MV-4-11 (cell line): ENCODE measurements around the gene POLK.
"Not testable (repeated sequence)": the region's sequence is repeated elsewhere in the genome, so short reads cannot be mapped to it uniquely, and the experiment has no call there.

ENCODE experiments used
- DNase-seq: peaks from one replicate; lab custom pipeline; 2025; lab: John Stamatoyannopoulos, UW

Gene POLK

DNA sequence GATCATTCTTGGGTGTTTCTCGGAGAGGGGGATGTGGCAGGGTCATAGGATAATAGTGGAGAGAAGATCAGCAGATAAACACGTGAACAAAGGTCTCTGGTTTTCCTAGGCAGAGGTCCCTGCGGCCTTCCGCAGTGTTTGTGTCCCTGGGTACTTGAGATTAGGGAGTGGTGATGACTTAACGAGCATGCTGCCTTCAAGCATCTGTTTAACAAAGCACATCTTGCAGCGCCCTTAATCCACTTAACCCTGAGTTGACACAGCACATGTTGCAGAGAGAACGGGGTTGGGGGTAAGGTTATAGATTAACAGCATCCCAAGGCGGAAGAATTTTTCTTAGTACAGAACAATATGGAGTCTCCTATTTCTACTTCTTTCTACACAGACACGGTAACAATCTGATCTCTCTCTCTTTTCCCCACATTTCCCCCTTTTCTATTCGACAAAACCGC lies 99.2 kb downstream of the POLK start:
- DNase-seq = not testable (repeated sequence)

DNA sequence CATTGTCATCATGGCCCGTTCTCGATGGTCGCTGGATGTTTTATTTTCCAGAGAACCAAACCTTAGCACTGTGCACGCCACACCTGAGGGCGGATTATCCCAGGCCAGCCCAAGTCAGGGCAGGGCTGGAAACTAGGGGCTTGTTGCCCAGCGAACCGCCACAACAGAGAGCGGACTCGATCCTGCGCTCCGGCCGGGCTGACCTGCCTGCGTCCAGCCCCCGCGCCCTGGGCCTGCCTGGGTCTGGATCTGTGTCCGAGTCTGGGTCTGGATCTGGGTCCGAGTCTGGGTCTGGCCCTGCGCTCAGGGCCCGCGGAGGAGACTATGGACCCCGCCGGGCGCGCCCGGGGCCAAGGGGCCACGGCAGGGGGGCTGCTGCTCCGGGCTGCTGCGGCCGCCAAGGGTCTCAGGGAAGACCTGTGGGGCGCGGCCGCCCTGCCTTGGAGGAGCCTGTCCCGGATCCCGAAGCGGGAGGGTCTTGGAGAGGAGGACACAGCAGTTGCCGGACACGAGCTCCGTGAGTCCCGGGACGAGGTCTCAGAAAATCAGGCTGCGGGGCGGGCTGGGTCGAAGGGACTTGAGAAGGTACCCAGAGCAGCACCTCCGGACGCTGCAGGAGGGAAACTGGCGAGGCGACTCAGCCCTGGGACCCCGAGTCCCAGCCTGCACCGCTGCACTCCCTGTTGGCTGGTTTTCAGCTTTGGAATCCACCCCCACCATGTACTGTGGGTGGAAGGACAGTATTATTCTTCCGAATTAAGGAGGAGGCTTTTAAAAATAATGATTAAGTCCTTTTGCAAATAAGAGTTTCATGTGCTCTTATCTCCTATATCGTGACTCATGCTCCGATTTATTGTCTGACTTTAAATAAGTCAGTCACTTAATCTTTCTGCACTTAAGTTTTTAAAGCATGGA lies 99.9 kb downstream of the POLK start, which contains the start of gene ANKDD1B:
Gene ANKDD1B, plus strand, starts transcription at position 143 of the 915 bp plus-strand sequence. Its CDS starts 182 bp downstream, at position 325.
- no peak for DNase-seq

- DNase-seq = no peak
These were observed 100.5 kb downstream of the POLK start for GRCh38 chr5:75612226-75612569.

- DNase-seq = no peak
These were observed 101.2 kb downstream of the POLK start for GRCh38 chr5:75612901-75613300.

- no peak for DNase-seq
These were observed 102.5 kb downstream of the POLK start for GRCh38 chr5:75614176-75614575.

DNA sequence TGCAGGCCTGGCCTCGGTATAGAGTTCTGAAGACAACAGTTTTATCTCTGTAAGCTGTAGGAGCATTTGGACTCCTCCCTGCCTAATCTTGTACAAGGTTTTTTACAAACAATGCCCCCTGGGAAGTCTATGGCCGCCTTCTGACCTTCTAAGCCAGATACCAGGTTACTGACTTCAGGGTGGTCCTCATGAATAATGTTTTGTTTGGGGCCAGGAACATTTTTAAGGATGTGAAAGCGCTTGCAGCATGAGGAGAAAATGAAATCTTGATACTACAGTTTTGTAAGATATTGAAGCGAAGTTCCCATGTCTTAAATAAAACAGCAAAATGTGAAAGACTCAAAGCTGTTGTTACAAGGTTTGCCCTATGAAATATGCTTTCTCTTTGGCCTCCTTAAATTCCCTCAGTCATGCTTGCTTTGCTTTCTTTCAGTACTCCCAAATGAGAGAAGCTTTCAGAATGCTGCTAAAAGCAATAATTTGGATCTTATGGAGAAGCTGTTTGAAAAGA lies 104.7 kb downstream of the POLK start:
- DNase-seq = no peak

GRCh38 chr5:75616971-75617621 lies 105.4 kb downstream of the POLK start:
- no peak for DNase-seq

DNA sequence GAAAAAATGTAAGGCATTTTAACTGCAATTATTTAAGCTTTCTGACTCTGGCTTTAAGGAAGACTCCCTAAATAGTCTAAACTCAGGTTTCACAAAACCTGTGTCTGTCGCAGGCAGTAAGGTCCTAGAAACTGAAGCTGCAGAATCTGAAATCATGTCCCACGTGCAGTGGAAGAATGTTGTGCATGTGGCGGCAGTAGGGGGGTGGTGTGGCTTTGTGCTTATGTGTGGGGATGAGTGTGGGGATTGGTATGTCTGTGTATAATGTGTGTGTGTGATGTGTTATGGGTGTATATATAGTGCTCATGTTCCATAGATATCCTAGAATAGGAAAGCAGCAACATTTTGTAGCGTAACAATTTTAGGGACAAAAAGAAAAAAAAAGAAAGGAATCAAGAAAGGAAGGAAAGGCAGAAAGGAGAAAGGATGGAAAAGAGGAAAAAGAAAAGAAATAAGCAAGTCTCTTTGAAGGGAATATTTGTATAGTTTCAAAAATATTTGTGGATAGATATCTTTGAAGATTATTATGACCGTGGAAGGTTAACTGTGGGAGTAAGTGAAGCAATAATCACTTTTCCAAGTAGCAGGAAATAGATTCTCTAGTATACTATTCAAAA lies 106.2 kb downstream of the POLK start:
- DNase-seq = no peak

DNA sequence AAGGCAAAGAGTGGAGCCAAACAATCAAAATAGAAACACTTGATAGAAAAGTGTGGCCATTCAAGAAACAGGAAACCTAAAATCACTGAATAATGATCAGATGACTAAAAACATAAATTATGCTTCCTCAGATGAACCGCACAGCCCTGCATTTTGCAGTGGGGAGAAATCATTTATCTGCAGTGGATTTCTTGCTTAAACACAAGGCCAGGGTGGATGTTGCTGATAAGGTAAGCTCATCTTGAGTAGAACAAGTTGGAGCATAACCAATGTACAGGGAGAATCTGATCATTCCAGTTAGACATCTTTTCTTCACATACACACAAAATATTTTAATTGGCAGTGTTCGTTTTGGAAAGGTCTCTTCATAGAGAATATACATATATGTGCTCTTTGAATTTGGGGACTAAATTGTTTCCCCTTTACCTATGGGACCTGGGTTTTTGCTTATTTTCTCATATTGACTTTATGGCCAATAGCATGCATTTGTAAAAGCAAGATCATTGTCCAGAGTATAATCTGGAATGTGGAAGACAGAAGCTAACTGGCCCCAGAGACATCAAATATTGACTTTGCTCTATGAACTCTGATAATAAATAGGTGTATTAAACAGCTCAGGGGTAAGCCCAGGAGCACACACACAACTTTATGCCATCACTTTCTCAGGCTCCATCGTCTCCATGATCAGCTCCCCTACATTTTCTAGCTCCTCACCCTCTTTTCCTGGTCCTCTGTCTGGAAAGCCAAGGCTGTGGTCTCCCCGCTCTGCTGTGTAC lies 108.7 kb downstream of the POLK start:
- DNase-seq = no peak

DNA sequence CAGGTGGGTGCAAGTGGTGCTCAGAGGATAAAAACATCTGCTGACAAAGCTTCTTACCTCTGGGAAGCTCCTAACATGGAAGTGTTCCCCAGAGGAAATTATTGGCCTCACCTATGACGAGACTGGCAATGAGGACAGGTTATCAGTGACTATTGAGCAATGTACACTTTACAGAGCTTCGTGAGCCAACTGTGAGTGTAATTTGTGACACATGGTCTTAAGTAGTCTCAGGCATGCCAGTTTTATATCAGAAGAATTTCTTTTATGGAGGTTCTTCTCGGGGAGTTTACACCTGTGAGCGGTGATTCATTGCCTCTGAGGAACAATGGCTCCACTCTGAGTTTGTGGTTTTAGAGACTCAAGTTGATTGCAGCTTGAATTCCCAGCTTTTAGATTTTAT lies 110.9 kb downstream of the POLK start:
- no peak for DNase-seq

DNA sequence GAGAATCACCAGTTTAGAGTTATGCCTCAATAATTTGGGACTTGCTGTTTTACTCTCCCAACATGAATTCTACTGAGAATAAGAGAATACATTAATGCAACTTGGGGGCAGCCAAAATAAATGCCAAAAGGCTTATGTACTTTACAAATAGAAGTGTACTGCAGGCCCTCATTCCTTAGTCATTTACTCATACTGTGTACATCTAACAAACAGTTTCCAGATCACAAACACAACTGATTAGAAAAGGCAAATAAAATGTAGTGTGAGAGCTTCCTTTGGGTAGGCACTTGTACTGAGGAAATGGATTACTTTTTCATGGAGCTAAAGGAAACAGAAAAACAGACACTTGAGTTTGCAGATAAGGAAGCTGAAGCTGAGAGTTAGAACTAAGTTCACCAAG lies 112.2 kb downstream of the POLK start:
- DNase-seq = no peak

GRCh38 chr5:75626959-75627358 lies 115.3 kb downstream of the POLK start:
- no peak for DNase-seq

DNA sequence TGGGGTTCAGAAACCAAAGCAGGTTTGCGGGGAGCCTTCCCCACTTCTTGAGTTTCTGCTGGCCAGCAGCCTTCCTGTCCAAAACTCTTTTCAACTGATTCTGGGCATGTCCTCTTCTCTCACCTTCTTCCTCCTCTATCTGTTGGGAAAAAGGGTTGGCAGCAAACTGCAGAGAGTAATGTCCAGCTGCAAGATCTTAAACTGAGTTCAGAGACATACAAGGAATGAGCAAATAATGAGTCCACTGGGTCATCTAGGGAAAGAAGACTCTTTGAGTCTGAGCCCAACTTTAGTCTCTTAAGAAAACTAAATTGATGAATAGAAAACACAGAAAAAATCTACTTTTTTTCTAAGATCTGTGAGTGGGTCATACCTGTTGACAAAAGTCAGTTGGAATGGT lies 116.1 kb downstream of the POLK start:
- DNase-seq = no peak

GRCh38 chr5:75630875-75631274 lies 119.2 kb downstream of the POLK start:
- DNase-seq = no peak

DNA sequence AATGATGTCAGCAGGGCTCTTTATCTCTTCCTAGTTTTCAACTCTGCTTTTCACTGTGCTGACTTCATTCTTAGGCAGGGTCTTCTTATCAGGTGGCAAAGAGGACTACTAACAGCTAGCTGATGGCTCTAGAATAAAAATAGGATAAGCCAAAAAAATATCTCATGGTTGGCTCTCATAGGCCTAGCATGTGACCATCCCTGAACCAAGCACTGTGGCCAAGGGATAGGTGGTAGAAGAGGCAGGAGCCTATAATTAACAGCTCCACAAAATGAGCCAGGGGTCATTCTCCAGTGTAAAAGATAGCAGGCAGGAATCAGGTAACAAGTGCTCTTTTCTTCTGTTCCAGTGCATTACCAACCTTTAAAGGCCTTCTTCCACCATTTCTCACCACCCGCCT lies 120.6 kb downstream of the POLK start:
- no peak for DNase-seq

DNA sequence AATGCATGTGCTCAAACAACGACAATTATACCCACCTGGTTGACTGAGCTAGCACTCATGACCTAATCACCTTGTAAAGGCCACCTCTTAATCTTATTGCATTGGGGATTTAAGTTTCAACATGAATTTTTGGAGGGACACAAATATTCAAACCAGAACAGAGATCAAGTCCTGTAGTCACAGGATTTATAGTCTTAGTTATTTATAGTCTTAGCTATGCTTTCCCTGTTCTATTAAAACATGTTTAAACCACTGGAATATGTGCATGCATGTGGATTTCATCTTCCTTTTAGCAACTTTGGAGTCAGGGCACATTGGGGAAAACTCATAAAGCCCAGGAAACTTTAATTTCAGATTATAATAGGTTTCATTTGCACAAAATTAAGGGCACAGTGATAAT lies 126.3 kb downstream of the POLK start:
- no peak for DNase-seq

- DNase-seq = no peak
These were observed 128.0 kb downstream of the POLK start for GRCh38 chr5:75639535-75640311.

- no peak for DNase-seq
These were observed 128.7 kb downstream of the POLK start for GRCh38 chr5:75640395-75640794.

- DNase-seq = no peak
These were observed 129.1 kb downstream of the POLK start for GRCh38 chr5:75640826-75641225.

GRCh38 chr5:75648712-75649111 lies 137.0 kb downstream of the POLK start:
- DNase-seq = no peak
